ENCODE results near the gene TTC8.
A peak's percentile ranks its signal among the peaks of the same experiment; 100 is the strongest.
"Not testable (repeated sequence)": the region's sequence is repeated elsewhere in the genome, so short reads cannot be mapped to it uniquely, and the experiment has no call there.

Gene TTC8

DNA sequence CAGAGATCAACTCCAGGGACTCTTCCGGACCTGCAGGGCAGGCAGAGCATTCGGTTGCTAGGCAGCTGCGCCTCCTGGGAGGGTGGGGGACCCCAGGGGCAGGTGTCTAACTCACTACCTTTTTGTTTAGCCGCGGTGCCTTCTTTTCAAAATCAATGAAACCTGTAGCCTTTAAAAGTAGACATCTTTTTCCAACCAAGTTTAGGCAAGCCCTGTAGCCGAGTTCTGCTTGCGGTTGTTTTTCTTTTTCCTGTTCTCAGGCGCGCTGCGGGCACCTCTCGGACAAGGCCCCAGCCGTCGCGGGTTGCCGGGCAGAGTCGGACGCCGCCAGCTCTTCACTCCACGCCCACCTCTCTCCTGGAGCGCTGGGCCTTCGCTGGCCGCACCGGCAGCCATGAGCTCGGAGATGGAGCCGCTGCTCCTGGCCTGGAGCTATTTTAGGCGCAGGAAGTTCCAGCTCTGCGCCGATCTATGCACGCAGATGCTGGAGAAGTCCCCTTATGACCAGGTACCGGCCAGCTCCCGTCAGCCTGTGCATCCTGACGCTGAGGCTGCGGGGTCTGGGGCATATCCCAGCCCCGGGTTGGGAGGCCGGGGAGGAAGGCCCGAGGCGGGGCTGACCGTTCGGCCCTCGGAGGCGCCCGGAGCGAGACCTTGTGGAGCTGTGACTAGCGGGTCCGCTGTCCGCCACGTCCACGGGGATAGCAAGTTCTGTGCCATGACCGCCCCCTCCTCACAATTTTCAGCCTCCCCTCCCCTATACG, at the start of gene TTC8:
Gene TTC8 (plus strand): TSS at position 338 of the 764 bp plus-strand sequence. CDS start 57 bp downstream, at position 395.
- Histone ChIP-seq H3K9me3 (ENCODE audit: control insufficient read depth in 1 of 2, low read length in 2 of 2) (no peaks in the 10 kb centered on the region), H3K36me3 (ENCODE audit: control insufficient read depth in 1 of 2, insufficient read depth in 2 of 2, low read length in 2 of 2) (no peaks in the 10 kb centered on the region), H3K27me3 (ENCODE audit: control insufficient read depth in 1 of 2, insufficient read depth in 2 of 2, low read length in 2 of 2) (no peaks in the 10 kb centered on the region), H3K27ac (ENCODE audit: low read depth, low read length) (peak within 1 kb of the TSS; percentile 86), H3K4me1 (ENCODE audit: control insufficient read depth in 1 of 2, insufficient read depth in 2 of 2, low read length in 2 of 2) (peaks cover 0 to 10% of the 10 kb centered on the region in 2 donors), H3K4me3 (ENCODE audit: low read depth in 1 of 2, low read length in 2 of 2) (peak within 1 kb of the TSS; percentile 93 to 96), H3K9ac (ENCODE audit: low read depth in 1 of 2, low read length in 2 of 2) (peak within 1 kb of the TSS; percentile 70 to 90)

DNA sequence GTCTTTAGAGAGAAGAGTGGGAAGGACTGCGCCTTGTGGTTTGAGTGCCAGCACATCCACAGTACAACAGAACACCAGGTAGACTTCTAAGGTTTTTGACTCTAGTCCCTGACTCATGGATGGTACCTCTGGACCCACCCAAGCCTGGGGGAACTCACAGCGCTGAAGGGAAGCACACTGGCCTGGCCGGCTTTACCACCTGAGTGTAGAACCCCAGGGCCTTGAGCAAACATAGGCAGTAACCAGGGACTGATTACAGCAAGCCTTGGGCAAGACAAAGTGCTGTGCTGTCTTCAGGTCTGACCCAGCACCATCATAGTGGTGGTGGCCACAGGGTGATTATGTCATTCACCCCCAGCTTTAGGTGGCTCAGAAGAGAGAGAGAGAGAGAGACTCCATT, 48.9 kb upstream of the TTC8 start:
- no peak overlapping the region for H3K27ac ChIP-seq (ENCODE audit: low read depth, low read length)
- H3K4me1 ChIP-seq (ENCODE audit: control insufficient read depth in 1 of 2, insufficient read depth in 2 of 2, low read length in 2 of 2): no peaks in the 10 kb centered on the region
- H3K9ac ChIP-seq (ENCODE audit: low read depth in 1 of 2, low read length in 2 of 2): no peak overlapping the region
- no peaks in the 10 kb centered on the region for H3K36me3 ChIP-seq (ENCODE audit: control insufficient read depth in 1 of 2, insufficient read depth in 2 of 2, low read length in 2 of 2)
- H3K9me3 ChIP-seq (ENCODE audit: control insufficient read depth in 1 of 2, low read length in 2 of 2): no peaks in the 10 kb centered on the region
- H3K4me3 ChIP-seq (ENCODE audit: low read depth in 1 of 2, low read length in 2 of 2): no peak overlapping the region
- H3K27me3 ChIP-seq (ENCODE audit: control insufficient read depth in 1 of 2, insufficient read depth in 2 of 2, low read length in 2 of 2): no peaks in the 10 kb centered on the region

- no peak overlapping the region for H3K9ac ChIP-seq (ENCODE audit: low read depth in 1 of 2, low read length in 2 of 2)
- H3K4me3 ChIP-seq (ENCODE audit: low read depth in 1 of 2, low read length in 2 of 2): no peak overlapping the region
- no peak overlapping the region for H3K27ac ChIP-seq (ENCODE audit: low read depth, low read length)
- H3K4me1 ChIP-seq (ENCODE audit: control insufficient read depth in 1 of 2, insufficient read depth in 2 of 2, low read length in 2 of 2): no peaks in the 10 kb centered on the region
- H3K9me3 ChIP-seq (ENCODE audit: control insufficient read depth in 1 of 2, low read length in 2 of 2): peaks cover 3 to 8% of the 10 kb centered on the region in 2 donors
- H3K27me3 ChIP-seq (ENCODE audit: control insufficient read depth in 1 of 2, insufficient read depth in 2 of 2, low read length in 2 of 2): peaks cover 9 to 17% of the 10 kb centered on the region in 2 donors
- H3K36me3 ChIP-seq (ENCODE audit: control insufficient read depth in 1 of 2, insufficient read depth in 2 of 2, low read length in 2 of 2): no peaks in the 10 kb centered on the region
These were observed 38.5 kb upstream of the TTC8 start for GRCh38 chr14:88785911-88786310.

DNA sequence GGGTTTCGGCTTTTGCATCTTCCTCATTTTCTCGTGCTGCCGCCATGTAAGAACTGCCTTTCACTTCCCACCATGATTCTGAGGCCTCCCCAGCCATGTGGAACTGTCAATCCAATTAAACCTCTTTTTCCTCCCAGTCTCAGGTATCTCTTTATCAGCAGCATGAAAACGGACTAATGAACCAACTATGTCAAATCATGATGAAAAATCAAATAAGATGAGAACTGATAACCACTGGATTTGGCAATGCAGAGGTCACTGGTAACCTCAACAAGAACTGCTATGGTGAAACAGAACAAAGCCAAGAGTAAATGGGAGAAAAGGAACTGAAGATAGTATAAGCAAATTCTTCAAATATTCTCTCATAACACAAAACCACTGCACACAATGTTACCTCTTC, 37.7 kb upstream of the TTC8 start:
- Histone ChIP-seq H3K36me3 (ENCODE audit: control insufficient read depth in 1 of 2, insufficient read depth in 2 of 2, low read length in 2 of 2) (no peaks in the 10 kb centered on the region), H3K4me1 (ENCODE audit: control insufficient read depth in 1 of 2, insufficient read depth in 2 of 2, low read length in 2 of 2) (peaks cover 0 to under 1% of the 10 kb centered on the region in 2 donors), H3K27ac (ENCODE audit: low read depth, low read length) (no peak overlapping the region), H3K27me3 (ENCODE audit: control insufficient read depth in 1 of 2, insufficient read depth in 2 of 2, low read length in 2 of 2) (peaks cover 12 to 24% of the 10 kb centered on the region in 2 donors), H3K9ac (ENCODE audit: low read depth in 1 of 2, low read length in 2 of 2) (no peak overlapping the region), H3K4me3 (ENCODE audit: low read depth in 1 of 2, low read length in 2 of 2) (no peak overlapping the region), H3K9me3 (ENCODE audit: control insufficient read depth in 1 of 2, low read length in 2 of 2) (peaks cover 3 to 8% of the 10 kb centered on the region in 2 donors)

DNA sequence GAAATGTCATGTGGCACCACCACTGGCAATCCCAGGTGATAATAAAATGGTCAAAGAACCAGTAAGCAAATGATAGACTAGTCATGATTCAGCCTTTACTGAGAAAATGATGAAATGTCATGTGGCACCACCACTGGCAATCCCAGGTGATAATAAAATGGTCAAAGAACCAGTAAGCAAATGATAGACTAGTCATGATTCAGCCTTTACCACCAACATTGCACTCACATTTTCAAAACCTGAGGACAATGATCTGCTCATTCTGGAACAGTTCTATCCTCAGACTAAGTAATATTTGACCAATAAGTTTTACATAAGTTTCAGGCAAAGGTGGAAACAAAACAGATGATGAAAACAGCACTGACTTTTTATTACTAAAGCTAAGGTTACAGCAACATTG, 34.9 kb upstream of the TTC8 start:
- not testable (repeated sequence) for H3K36me3 ChIP-seq (ENCODE audit: control insufficient read depth in 1 of 2, insufficient read depth in 2 of 2, low read length in 2 of 2); H3K9me3 ChIP-seq (ENCODE audit: control insufficient read depth in 1 of 2, low read length in 2 of 2); H3K9ac ChIP-seq (ENCODE audit: low read depth in 1 of 2, low read length in 2 of 2); H3K27ac ChIP-seq (ENCODE audit: low read depth, low read length); H3K4me3 ChIP-seq (ENCODE audit: low read depth in 1 of 2, low read length in 2 of 2)
- Histone ChIP-seq H3K27me3 (ENCODE audit: control insufficient read depth in 1 of 2, insufficient read depth in 2 of 2, low read length in 2 of 2) (peaks cover 16 to 30% of the 10 kb centered on the region in 2 donors), H3K4me1 (ENCODE audit: control insufficient read depth in 1 of 2, insufficient read depth in 2 of 2, low read length in 2 of 2) (peaks cover 0 to 10% of the 10 kb centered on the region in 2 donors)

DNA sequence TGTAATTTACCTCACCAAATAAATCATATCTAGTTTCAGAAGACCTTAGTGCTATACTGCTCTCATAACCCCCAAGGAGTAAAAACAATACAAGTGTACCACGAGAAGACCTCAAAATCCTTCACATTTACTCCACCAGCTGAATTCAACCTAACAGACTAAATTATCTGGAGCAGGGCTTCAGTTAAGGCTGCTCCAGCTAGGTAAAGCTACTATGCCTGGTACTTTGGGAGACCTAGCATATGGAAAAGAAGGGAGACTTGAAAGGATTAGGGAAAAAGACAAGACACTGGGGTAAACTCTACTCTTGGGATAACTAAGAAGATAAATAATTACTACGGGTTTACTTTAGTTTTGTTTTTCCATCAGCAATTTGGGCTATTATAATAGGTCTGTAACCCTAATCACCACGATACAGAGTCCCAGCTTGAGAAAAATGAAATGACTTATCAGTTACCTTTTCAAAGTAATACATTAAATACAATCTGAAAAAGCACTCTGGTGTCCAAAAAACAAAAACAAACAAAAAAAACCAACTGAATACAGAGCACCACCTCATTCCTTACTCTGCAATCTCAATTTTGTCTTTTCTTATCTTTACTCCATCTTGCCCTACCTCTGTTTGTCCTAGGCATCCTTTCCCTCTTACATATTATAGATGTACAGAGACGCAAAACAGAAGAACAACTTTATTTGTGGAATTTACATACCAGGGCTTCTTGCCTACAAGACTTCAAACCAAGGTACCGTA, 33.8 kb upstream of the TTC8 start:
- Histone ChIP-seq H3K27ac (ENCODE audit: low read depth, low read length) (no peak overlapping the region), H3K4me3 (ENCODE audit: low read depth in 1 of 2, low read length in 2 of 2) (no peak overlapping the region), H3K9ac (ENCODE audit: low read depth in 1 of 2, low read length in 2 of 2) (no peak overlapping the region)

GRCh38 chr14:88791252-88791621, 33.2 kb upstream of the TTC8 start:
- peaks cover 14 to 30% of the 10 kb centered on the region in 2 donors for H3K27me3 ChIP-seq (ENCODE audit: control insufficient read depth in 1 of 2, insufficient read depth in 2 of 2, low read length in 2 of 2)
- peaks cover 0 to 10% of the 10 kb centered on the region in 2 donors for H3K4me1 ChIP-seq (ENCODE audit: control insufficient read depth in 1 of 2, insufficient read depth in 2 of 2, low read length in 2 of 2)
- H3K9ac ChIP-seq (ENCODE audit: low read depth in 1 of 2, low read length in 2 of 2): no peak overlapping the region
- H3K4me3 ChIP-seq (ENCODE audit: low read depth in 1 of 2, low read length in 2 of 2): no peak overlapping the region
- H3K36me3 ChIP-seq (ENCODE audit: control insufficient read depth in 1 of 2, insufficient read depth in 2 of 2, low read length in 2 of 2): no peaks in the 10 kb centered on the region
- H3K27ac ChIP-seq (ENCODE audit: low read depth, low read length): no peak overlapping the region
- no peaks in the 10 kb centered on the region for H3K9me3 ChIP-seq (ENCODE audit: control insufficient read depth in 1 of 2, low read length in 2 of 2)

More for the DNA sequence above, 33.8 kb upstream of the TTC8 start:
- H3K27me3 ChIP-seq (ENCODE audit: control insufficient read depth in 1 of 2, insufficient read depth in 2 of 2, low read length in 2 of 2): peaks cover 14 to 30% of the 10 kb centered on the region in 2 donors
- H3K4me1 ChIP-seq (ENCODE audit: control insufficient read depth in 1 of 2, insufficient read depth in 2 of 2, low read length in 2 of 2): peaks cover 0 to 10% of the 10 kb centered on the region in 2 donors
- no peaks in the 10 kb centered on the region for H3K36me3 ChIP-seq (ENCODE audit: control insufficient read depth in 1 of 2, insufficient read depth in 2 of 2, low read length in 2 of 2)
- no peaks in the 10 kb centered on the region for H3K9me3 ChIP-seq (ENCODE audit: control insufficient read depth in 1 of 2, low read length in 2 of 2)

GRCh38 chr14:88791629-88792472, 32.6 kb upstream of the TTC8 start:
- H3K27me3 ChIP-seq (ENCODE audit: control insufficient read depth in 1 of 2, insufficient read depth in 2 of 2, low read length in 2 of 2): peaks cover 14 to 30% of the 10 kb centered on the region in 2 donors
- no peak overlapping the region for H3K27ac ChIP-seq (ENCODE audit: low read depth, low read length)
- H3K9me3 ChIP-seq (ENCODE audit: control insufficient read depth in 1 of 2, low read length in 2 of 2): no peaks in the 10 kb centered on the region
- H3K4me1 ChIP-seq (ENCODE audit: control insufficient read depth in 1 of 2, insufficient read depth in 2 of 2, low read length in 2 of 2): peaks cover 0 to 10% of the 10 kb centered on the region in 2 donors
- H3K36me3 ChIP-seq (ENCODE audit: control insufficient read depth in 1 of 2, insufficient read depth in 2 of 2, low read length in 2 of 2): no peaks in the 10 kb centered on the region
- peak overlapping the region; percentile 55 to 89 for H3K4me3 ChIP-seq (ENCODE audit: low read depth in 1 of 2, low read length in 2 of 2)
- peak overlapping the region; percentile 18 to 36 for H3K9ac ChIP-seq (ENCODE audit: low read depth in 1 of 2, low read length in 2 of 2)

- peak within 1 kb of the TSS; percentile 50 for H3K27ac ChIP-seq (ENCODE audit: low read depth, low read length)
- peaks cover 14 to 30% of the 10 kb centered on the region in 2 donors for H3K27me3 ChIP-seq (ENCODE audit: control insufficient read depth in 1 of 2, insufficient read depth in 2 of 2, low read length in 2 of 2)
- H3K36me3 ChIP-seq (ENCODE audit: control insufficient read depth in 1 of 2, insufficient read depth in 2 of 2, low read length in 2 of 2): no peaks in the 10 kb centered on the region
- H3K9ac ChIP-seq (ENCODE audit: low read depth in 1 of 2, low read length in 2 of 2): peak within 1 kb of the TSS; percentile 54 to 74
- H3K4me1 ChIP-seq (ENCODE audit: control insufficient read depth in 1 of 2, insufficient read depth in 2 of 2, low read length in 2 of 2): peaks cover 0 to 10% of the 10 kb centered on the region in 2 donors
- peak within 1 kb of the TSS; percentile 73 to 89 for H3K4me3 ChIP-seq (ENCODE audit: low read depth in 1 of 2, low read length in 2 of 2)
- H3K9me3 ChIP-seq (ENCODE audit: control insufficient read depth in 1 of 2, low read length in 2 of 2): no peaks in the 10 kb centered on the region
These were observed 31.8 kb upstream of the TTC8 start, which contains the start of gene EML5 for GRCh38 chr14:88792473-88793258. Gene EML5 (minus strand): TSS chr14:88792953. CDS start chr14:88792503, 450 bp downstream.
